ENCODE results near the gene HLA-DRB1.

GRCh38 chr6:32602383-32602782 lies 12.7 kb upstream of the HLA-DRB1 start:
- TF ChIP-seq CTCF (IDR thresholded peaks at IDR 0.05; ENCODE audit: insufficient read depth, low read length, poor library complexity, severe bottlenecking) (no peak), EZH2phosphoT487 (conservative IDR thresholded peaks at IDR 0.05; ENCODE audit: low read length) (no peak)
